Measurements from ENCODE around the gene PDZD8. TPM values are rescaled to one million over a fixed set of nuclear protein-coding genes. Genes with fewer than 3 reads are reported as not detected.

Gene PDZD8
- total RNA-seq, 2 experiments from 2014 or later, result 10.5 to 26.4 TPM

- no peaks in the 10 kb centered on the region for H4K20me1 ChIP-seq (ENCODE audit: insufficient read depth, low read length)
- no peaks in the 10 kb centered on the region for H3K9me2 ChIP-seq (ENCODE audit: insufficient read depth, low read length)
- CTCF ChIA-PET (ENCODE audit: unreplicated experiment), result no interaction called here
- no peaks in the 10 kb centered on the region for H3K79me2 ChIP-seq (ENCODE audit: insufficient read depth, low read depth, low read length)
- H3K4me2 ChIP-seq (ENCODE audit: low read length), result no peak overlapping the region
- DNase-seq (ENCODE audit: low spot score), result no peak
- H2AFZ ChIP-seq (ENCODE audit: low read length), result no peak overlapping the region
- no peaks in the 10 kb centered on the region for H3K4me1 ChIP-seq (ENCODE audit: insufficient read depth, low read length, poor library complexity, severe bottlenecking)
- no peak overlapping the region for H3K4me3 ChIP-seq (ENCODE audit: low read depth, low read length, poor library complexity, severe bottlenecking)
- no peak for TF ChIP-seq EZH2phosphoT487 (IDR thresholded peaks at IDR 0.05; ENCODE audit: borderline replicate concordance, low read depth, low read length)
- TF ChIP-seq, protein P1, sequence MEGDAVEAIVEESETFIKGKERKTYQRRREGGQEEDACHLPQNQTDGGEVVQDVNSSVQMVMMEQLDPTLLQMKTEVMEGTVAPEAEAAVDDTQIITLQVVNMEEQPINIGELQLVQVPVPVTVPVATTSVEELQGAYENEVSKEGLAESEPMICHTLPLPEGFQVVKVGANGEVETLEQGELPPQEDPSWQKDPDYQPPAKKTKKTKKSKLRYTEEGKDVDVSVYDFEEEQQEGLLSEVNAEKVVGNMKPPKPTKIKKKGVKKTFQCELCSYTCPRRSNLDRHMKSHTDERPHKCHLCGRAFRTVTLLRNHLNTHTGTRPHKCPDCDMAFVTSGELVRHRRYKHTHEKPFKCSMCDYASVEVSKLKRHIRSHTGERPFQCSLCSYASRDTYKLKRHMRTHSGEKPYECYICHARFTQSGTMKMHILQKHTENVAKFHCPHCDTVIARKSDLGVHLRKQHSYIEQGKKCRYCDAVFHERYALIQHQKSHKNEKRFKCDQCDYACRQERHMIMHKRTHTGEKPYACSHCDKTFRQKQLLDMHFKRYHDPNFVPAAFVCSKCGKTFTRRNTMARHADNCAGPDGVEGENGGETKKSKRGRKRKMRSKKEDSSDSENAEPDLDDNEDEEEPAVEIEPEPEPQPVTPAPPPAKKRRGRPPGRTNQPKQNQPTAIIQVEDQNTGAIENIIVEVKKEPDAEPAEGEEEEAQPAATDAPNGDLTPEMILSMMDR (conservative IDR thresholded peaks at IDR 0.05; ENCODE audit: low read length), result no peak
- H3K27ac ChIP-seq (ENCODE audit: low read depth, low read length, poor library complexity, severe bottlenecking), result no peak overlapping the region
- POLR2A ChIA-PET, result no interaction called here
- no peaks in the 10 kb centered on the region for H3K36me3 ChIP-seq (ENCODE audit: insufficient read depth, low read length)
- H3K9me3 ChIP-seq (ENCODE audit: low read length), result no peaks in the 10 kb centered on the region
- intact Hi-C loops (cut with micrococcal nuclease; ENCODE audit: unreplicated experiment), result no loop called here
- no TSS peak for BruUV-seq (replicated peaks)
These were observed 11.6 kb upstream of the PDZD8 start for GRCh38 chr10:117386805-117387204.

GRCh38 chr10:117382861-117383260 lies 7.6 kb upstream of the PDZD8 start:
- intact Hi-C loops (cut with micrococcal nuclease; ENCODE audit: unreplicated experiment), result no loop called here
- CTCF ChIA-PET (ENCODE audit: unreplicated experiment), result no interaction called here

More at GRCh38 chr10:117382861-117383260, 7.6 kb upstream of the PDZD8 start:
- TF ChIP-seq, protein P1 (conservative IDR thresholded peaks at IDR 0.05; ENCODE audit: low read length), result no peak
- TF ChIP-seq EZH2phosphoT487 (IDR thresholded peaks at IDR 0.05; ENCODE audit: borderline replicate concordance, low read depth, low read length), result no peak
- Histone ChIP-seq H3K27ac (ENCODE audit: low read depth, low read length, poor library complexity, severe bottlenecking) (no peak overlapping the region), H4K20me1 (ENCODE audit: insufficient read depth, low read length) (no peaks in the 10 kb centered on the region), H3K4me3 (ENCODE audit: low read depth, low read length, poor library complexity, severe bottlenecking) (no peak overlapping the region), H3K79me2 (ENCODE audit: insufficient read depth, low read depth, low read length) (no peaks in the 10 kb centered on the region), H3K36me3 (ENCODE audit: insufficient read depth, low read length) (no peaks in the 10 kb centered on the region), H3K4me2 (ENCODE audit: low read length) (no peak overlapping the region), H3K9me2 (ENCODE audit: insufficient read depth, low read length) (no peaks in the 10 kb centered on the region), H3K4me1 (ENCODE audit: insufficient read depth, low read length, poor library complexity, severe bottlenecking) (no peaks in the 10 kb centered on the region), H2AFZ (ENCODE audit: low read length) (no peak overlapping the region), H3K9me3 (ENCODE audit: low read length) (no peaks in the 10 kb centered on the region)
- DNase-seq (ENCODE audit: low spot score), result no peak
- no TSS peak for BruUV-seq (replicated peaks)
- POLR2A ChIA-PET, result interaction anchor here (1.1 kb wide), 1 partner anchor 9 kb away, joined by 3 read pairs; no protein-coding TSS in a partner anchor

Data from OCI-LY7 (cell line).